Esophagus squamous epithelium (tissue), 4 donors: ENCODE results near the gene SH3GL3.

Experiments
- POLR2A ChIP-seq, 4 donors: fragments of 450-650 bp; IDR thresholded peaks; one replicate each; pipeline ENCODE4 v1.6.1; 2017; ENCODE audit warnings: antibody characterized with exemption in 4 of 4, mild to moderate bottlenecking in 4 of 4, moderate library complexity in 3 of 4
- TF ChIP-seq, protein P1 (sequence below), 6 experiments: fragments of 450-650 bp in 4 of 6; fragments of 200-600 bp in 2 of 6; sonication (generic) in 2 of 6; IDR thresholded peaks; one replicate each; pipeline ENCODE4 v1.5.1; 2016 to 2019; ENCODE audit warnings: antibody characterized with exemption in 6 of 6, mild to moderate bottlenecking in 4 of 6, moderate library complexity in 4 of 6

DNA sequence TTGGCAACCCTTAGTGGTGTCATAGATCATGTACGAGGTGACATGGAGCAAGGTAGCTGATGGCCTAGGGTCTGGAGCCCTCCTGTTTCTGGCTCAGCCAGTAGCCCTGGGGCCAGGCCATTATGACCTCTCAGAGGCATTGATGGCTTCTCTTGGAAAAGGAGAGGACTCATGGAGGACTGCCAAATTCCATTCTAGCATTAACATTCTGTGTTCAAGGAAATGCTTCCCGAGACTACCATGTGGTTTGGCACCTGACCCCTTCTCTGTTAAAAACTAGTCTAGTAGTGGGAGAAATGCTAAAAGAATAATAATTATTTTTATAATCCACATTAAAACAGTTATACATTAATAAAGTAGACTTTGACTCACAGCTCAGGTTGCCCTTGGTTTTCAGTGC, 166.6 kb downstream of the SH3GL3 start:
- TF ChIP-seq, protein P1, sequence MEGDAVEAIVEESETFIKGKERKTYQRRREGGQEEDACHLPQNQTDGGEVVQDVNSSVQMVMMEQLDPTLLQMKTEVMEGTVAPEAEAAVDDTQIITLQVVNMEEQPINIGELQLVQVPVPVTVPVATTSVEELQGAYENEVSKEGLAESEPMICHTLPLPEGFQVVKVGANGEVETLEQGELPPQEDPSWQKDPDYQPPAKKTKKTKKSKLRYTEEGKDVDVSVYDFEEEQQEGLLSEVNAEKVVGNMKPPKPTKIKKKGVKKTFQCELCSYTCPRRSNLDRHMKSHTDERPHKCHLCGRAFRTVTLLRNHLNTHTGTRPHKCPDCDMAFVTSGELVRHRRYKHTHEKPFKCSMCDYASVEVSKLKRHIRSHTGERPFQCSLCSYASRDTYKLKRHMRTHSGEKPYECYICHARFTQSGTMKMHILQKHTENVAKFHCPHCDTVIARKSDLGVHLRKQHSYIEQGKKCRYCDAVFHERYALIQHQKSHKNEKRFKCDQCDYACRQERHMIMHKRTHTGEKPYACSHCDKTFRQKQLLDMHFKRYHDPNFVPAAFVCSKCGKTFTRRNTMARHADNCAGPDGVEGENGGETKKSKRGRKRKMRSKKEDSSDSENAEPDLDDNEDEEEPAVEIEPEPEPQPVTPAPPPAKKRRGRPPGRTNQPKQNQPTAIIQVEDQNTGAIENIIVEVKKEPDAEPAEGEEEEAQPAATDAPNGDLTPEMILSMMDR (IDR thresholded peaks at IDR 0.05) = no peak
- TF ChIP-seq POLR2A (IDR thresholded peaks at IDR 0.05) = no peak
